SU-DHL-6 (cell line): Measurements from ENCODE around the gene B3GALT5.

Experiments used
- H2AFZ ChIP-seq: fragments of 200-600 bp; sonication (generic); 2 replicates; pipeline ENCODE4 v1.6.1; 2014; ENCODE audit warnings: low read depth, mild to moderate bottlenecking, moderate library complexity, mixed read lengths, antibody characterized with exemption, low read length; ENCODE audit not compliant: severe bottlenecking
- H3F3A ChIP-seq: fragments of 200-600 bp; shearing (Covaris generic); 2 replicates; pipeline ENCODE4 v1.6.0; 2016; ENCODE audit warnings: antibody characterized with exemption, mild to moderate bottlenecking; ENCODE audit not compliant: insufficient read depth
- H3K27ac ChIP-seq: fragments of 200-600 bp; sonication (generic); 2 replicates; pipeline ENCODE4 v1.5.1; 2016; ENCODE audit warnings: low read depth, mild to moderate bottlenecking, low read length, moderate library complexity, mixed read lengths
- H3K27me3 ChIP-seq: fragments of 200-600 bp; sonication (generic), shearing (Covaris generic); 2 replicates; pipeline ENCODE4 v1.6.0; 2014; ENCODE audit warnings: mild to moderate bottlenecking, low read length
- H3K36me3 ChIP-seq: fragments of 200-600 bp; sonication (generic); 2 replicates; pipeline ENCODE4 v1.6.1; 2014; ENCODE audit warnings: mild to moderate bottlenecking, low read length, mixed read lengths
- H3K4me2 ChIP-seq: fragments of 300-600, 200-600 bp; shearing (Covaris generic), sonication (generic); 2 replicates; pipeline ENCODE4 v1.6.0; 2014; ENCODE audit warnings: low read length, low read depth, mild to moderate bottlenecking; ENCODE audit not compliant: poor library complexity, severe bottlenecking
- H3K4me3 ChIP-seq: fragments of 200-600 bp; sonication (generic); 2 replicates; pipeline ENCODE4 v1.5.1; 2014; ENCODE audit warnings: antibody characterized with exemption, low read length, mild to moderate bottlenecking, mixed read lengths; ENCODE audit not compliant: insufficient read depth, poor library complexity, severe bottlenecking
- H3K79me2 ChIP-seq: fragments of 200-600 bp; sonication (generic); 2 replicates; pipeline ENCODE4 v1.6.1; 2014; ENCODE audit warnings: mild to moderate bottlenecking, low read length, moderate library complexity; ENCODE audit not compliant: insufficient read depth
- H3K9ac ChIP-seq: fragments of 200-600 bp; sonication (generic); 2 replicates; pipeline ENCODE4 v1.7.0; 2014; ENCODE audit warnings: mild to moderate bottlenecking, low read length
- H3K9me2 ChIP-seq: fragments of 200-600 bp; sonication (generic); replicated peaks from 2 replicates; pipeline ENCODE4 v1.6.1; 2014; ENCODE audit warnings: low read length; ENCODE audit not compliant: insufficient read depth
- H3K9me3 ChIP-seq: fragments of 200-600 bp; sonication (generic); 2 replicates; pipeline ENCODE4 v1.6.1; 2014; ENCODE audit warnings: low read length, mixed read lengths; ENCODE audit not compliant: insufficient read depth
- H4K20me1 ChIP-seq: fragments of 200-600 bp; sonication (generic); 2 replicates; pipeline ENCODE4 v1.6.1; 2014; ENCODE audit warnings: low read depth, mild to moderate bottlenecking, antibody characterized with exemption, low read length, moderate library complexity, mixed read lengths
- CTCF ChIP-seq: fragments of 200-600 bp; sonication (generic); IDR thresholded peaks from one replicate; pipeline ENCODE4 v1.5.1; 2017; ENCODE audit warnings: antibody characterized with exemption, mild to moderate bottlenecking, low read length, moderate library complexity; ENCODE audit not compliant: insufficient read depth, poor library complexity, severe bottlenecking
- EZH2phosphoT487 ChIP-seq: fragments of 200-600 bp; sonication (generic), shearing (Covaris generic); conservative IDR thresholded peaks from 2 replicates; pipeline ENCODE4 v1.6.1; 2018; ENCODE audit warnings: mild to moderate bottlenecking, antibody characterized with exemption, low read length, moderate library complexity, mixed read lengths

The B3GALT5 gene

GRCh38 chr21:39694750-39695149, 82.0 kb downstream of the B3GALT5 start:
- no peaks in the 10 kb centered on the region for H3F3A ChIP-seq
- no peaks in the 10 kb centered on the region for H4K20me1 ChIP-seq
- H3K9me3 ChIP-seq = no peaks in the 10 kb centered on the region
- H3K27ac ChIP-seq = no peak overlapping the region
- no peak overlapping the region for H3K4me3 ChIP-seq
- H3K9ac ChIP-seq = no peak overlapping the region
- no peaks in the 10 kb centered on the region for H3K36me3 ChIP-seq
- TF ChIP-seq CTCF (no peak), EZH2phosphoT487 (no peak)
- H3K27me3 ChIP-seq = no peaks in the 10 kb centered on the region
- no peaks in the 10 kb centered on the region for H3K9me2 ChIP-seq
- no peak overlapping the region for H3K4me2 ChIP-seq
- H3K79me2 ChIP-seq = no peaks in the 10 kb centered on the region
- no peak overlapping the region for H2AFZ ChIP-seq

- H3K9ac ChIP-seq = no peak overlapping the region
- H3K4me3 ChIP-seq = no peak overlapping the region
- H2AFZ ChIP-seq = no peak overlapping the region
Measured at GRCh38 chr21:39696196-39696595, 83.5 kb downstream of the B3GALT5 start.

GRCh38 chr21:39696618-39697017, 83.9 kb downstream of the B3GALT5 start:
- Histone ChIP-seq H3K79me2 (no peaks in the 10 kb centered on the region), H3K9me2 (no peaks in the 10 kb centered on the region), H2AFZ (no peak overlapping the region), H3K4me3 (no peak overlapping the region), H3K9ac (no peak overlapping the region), H3K27me3 (no peaks in the 10 kb centered on the region), H3K27ac (no peak overlapping the region), H4K20me1 (no peaks in the 10 kb centered on the region), H3F3A (no peaks in the 10 kb centered on the region), H3K9me3 (no peaks in the 10 kb centered on the region), H3K4me2 (no peak overlapping the region), H3K36me3 (no peaks in the 10 kb centered on the region)
- no peak for TF ChIP-seq EZH2phosphoT487
- TF ChIP-seq CTCF = no peak

More at GRCh38 chr21:39696196-39696595, 83.5 kb downstream of the B3GALT5 start:
- Histone ChIP-seq H3K9me3 (no peaks in the 10 kb centered on the region), H3K36me3 (no peaks in the 10 kb centered on the region), H3K79me2 (no peaks in the 10 kb centered on the region), H3K27ac (no peak overlapping the region), H3K9me2 (no peaks in the 10 kb centered on the region), H4K20me1 (no peaks in the 10 kb centered on the region), H3F3A (no peaks in the 10 kb centered on the region), H3K4me2 (no peak overlapping the region), H3K27me3 (no peaks in the 10 kb centered on the region)
- no peak for TF ChIP-seq EZH2phosphoT487
- no peak for TF ChIP-seq CTCF
